Measurements from ENCODE around the gene ABHD14A.
A peak's percentile ranks its signal among the peaks of the same experiment; 100 is the strongest.

ABHD14A gene

GRCh38 chr3:52012699-52013098 is 37.8 kb downstream of the ABHD14A start:
- Histone ChIP-seq H3K9me3 (no peaks in the 10 kb centered on the region), H3K4me1 (no peaks in the 10 kb centered on the region), H3K27me3 (ENCODE audit: low read depth) (no peaks in the 10 kb centered on the region), H3K36me3 (replicated peaks) (no peaks in the 10 kb centered on the region), H3K4me3 (no peak overlapping the region)
- in situ Hi-C loops (cut with MboI; ENCODE audit: low sequenced_read_pairs), result no loop called here
- no peak for DNase-seq (ENCODE audit: low spot score in 2 of 2)

- Histone ChIP-seq H3K36me3 (replicated peaks) (no peaks in the 10 kb centered on the region), H3K4me3 (no peak overlapping the region), H3K4me1 (no peaks in the 10 kb centered on the region), H3K27me3 (ENCODE audit: low read depth) (no peaks in the 10 kb centered on the region), H3K9me3 (no peaks in the 10 kb centered on the region)
- in situ Hi-C loops (cut with MboI; ENCODE audit: low sequenced_read_pairs), result no loop called here
- DNase-seq (ENCODE audit: low spot score in 2 of 2), result no peak
Observed at GRCh38 chr3:52013802-52014598, 39.1 kb downstream of the ABHD14A start.

GRCh38 chr3:52014613-52015012 is 39.7 kb downstream of the ABHD14A start:
- H3K4me3 ChIP-seq, result no peak overlapping the region
- no peaks in the 10 kb centered on the region for H3K27me3 ChIP-seq (ENCODE audit: low read depth)
- H3K9me3 ChIP-seq, result no peaks in the 10 kb centered on the region
- in situ Hi-C loops (cut with MboI; ENCODE audit: low sequenced_read_pairs), result no loop called here
- H3K4me1 ChIP-seq, result no peaks in the 10 kb centered on the region
- no peaks in the 10 kb centered on the region for H3K36me3 ChIP-seq (replicated peaks)
- DNase-seq (ENCODE audit: low spot score in 2 of 2), result peak; percentile 8 to 64

GRCh38 chr3:52015438-52016228 is 40.8 kb downstream of the ABHD14A start:
- in situ Hi-C loops (cut with MboI; ENCODE audit: low sequenced_read_pairs), result no loop called here
- Histone ChIP-seq H3K36me3 (replicated peaks) (no peaks in the 10 kb centered on the region), H3K9me3 (no peaks in the 10 kb centered on the region), H3K4me1 (no peaks in the 10 kb centered on the region), H3K4me3 (no peak overlapping the region), H3K27me3 (ENCODE audit: low read depth) (no peaks in the 10 kb centered on the region)
- DNase-seq (ENCODE audit: low spot score in 2 of 2), result no peak

GRCh38 chr3:52017586-52017985 is 42.7 kb downstream of the ABHD14A start:
- Histone ChIP-seq H3K36me3 (replicated peaks) (no peaks in the 10 kb centered on the region), H3K9me3 (no peaks in the 10 kb centered on the region), H3K27me3 (ENCODE audit: low read depth) (no peaks in the 10 kb centered on the region), H3K4me1 (no peaks in the 10 kb centered on the region), H3K4me3 (no peak overlapping the region)
- no peak for DNase-seq (ENCODE audit: low spot score in 2 of 2)
- in situ Hi-C loops (cut with MboI; ENCODE audit: low sequenced_read_pairs), result no loop called here

GRCh38 chr3:52018319-52019000 is 43.6 kb downstream of the ABHD14A start:
- Histone ChIP-seq H3K36me3 (replicated peaks) (no peaks in the 10 kb centered on the region), H3K4me3 (no peak overlapping the region), H3K9me3 (no peaks in the 10 kb centered on the region), H3K27me3 (ENCODE audit: low read depth) (no peaks in the 10 kb centered on the region), H3K4me1 (no peaks in the 10 kb centered on the region)
- in situ Hi-C loops (cut with MboI; ENCODE audit: low sequenced_read_pairs), result no loop called here
- no peak for DNase-seq (ENCODE audit: low spot score in 2 of 2)

- H3K36me3 ChIP-seq (replicated peaks), result no peaks in the 10 kb centered on the region
- no peak for DNase-seq (ENCODE audit: low spot score in 2 of 2)
- no peak overlapping the region for H3K4me3 ChIP-seq
- in situ Hi-C loops (cut with MboI; ENCODE audit: low sequenced_read_pairs), result no loop called here
- no peaks in the 10 kb centered on the region for H3K27me3 ChIP-seq (ENCODE audit: low read depth)
- no peaks in the 10 kb centered on the region for H3K9me3 ChIP-seq
- no peaks in the 10 kb centered on the region for H3K4me1 ChIP-seq
Observed at GRCh38 chr3:52019352-52020080, 44.7 kb downstream of the ABHD14A start.

- Histone ChIP-seq H3K4me1 (no peaks in the 10 kb centered on the region), H3K27me3 (ENCODE audit: low read depth) (no peaks in the 10 kb centered on the region), H3K36me3 (replicated peaks) (no peaks in the 10 kb centered on the region), H3K4me3 (no peak overlapping the region), H3K9me3 (no peaks in the 10 kb centered on the region)
- DNase-seq (ENCODE audit: low spot score in 2 of 2), result no peak
- in situ Hi-C loops (cut with MboI; ENCODE audit: low sequenced_read_pairs), result no loop called here
Observed at GRCh38 chr3:52020796-52021195, 45.9 kb downstream of the ABHD14A start.

GRCh38 chr3:52021489-52022268 is 46.8 kb downstream of the ABHD14A start:
- Histone ChIP-seq H3K4me1 (no peaks in the 10 kb centered on the region), H3K4me3 (no peak overlapping the region), H3K9me3 (no peaks in the 10 kb centered on the region), H3K27me3 (ENCODE audit: low read depth) (no peaks in the 10 kb centered on the region), H3K36me3 (replicated peaks) (no peaks in the 10 kb centered on the region)
- peak in 1 of 2 experiments; percentile 61 for DNase-seq (ENCODE audit: low spot score in 2 of 2)
- in situ Hi-C loops (cut with MboI; ENCODE audit: low sequenced_read_pairs), result no loop called here

GRCh38 chr3:52022323-52023100 is 47.6 kb downstream of the ABHD14A start:
- Histone ChIP-seq H3K4me3 (no peak overlapping the region), H3K4me1 (no peaks in the 10 kb centered on the region), H3K27me3 (ENCODE audit: low read depth) (no peaks in the 10 kb centered on the region), H3K36me3 (replicated peaks) (no peaks in the 10 kb centered on the region), H3K9me3 (no peaks in the 10 kb centered on the region)
- no peak for DNase-seq (ENCODE audit: low spot score in 2 of 2)
- in situ Hi-C loops (cut with MboI; ENCODE audit: low sequenced_read_pairs), result no loop called here

GRCh38 chr3:52023101-52023770 is 48.4 kb downstream of the ABHD14A start:
- DNase-seq (ENCODE audit: low spot score in 2 of 2), result no peak
- no peaks in the 10 kb centered on the region for H3K4me1 ChIP-seq
- H3K27me3 ChIP-seq (ENCODE audit: low read depth), result no peaks in the 10 kb centered on the region
- no peak overlapping the region for H3K4me3 ChIP-seq
- H3K9me3 ChIP-seq, result no peaks in the 10 kb centered on the region
- H3K36me3 ChIP-seq (replicated peaks), result no peaks in the 10 kb centered on the region
- in situ Hi-C loops (cut with MboI; ENCODE audit: low sequenced_read_pairs), result no loop called here
